ENCODE measurements around the gene RETREG2.

The RETREG2 gene

GRCh38 chr2:219168932-219169331 is 9.1 kb upstream of the RETREG2 start:
- Histone ChIP-seq H3K79me1 (ENCODE audit: low read length) (peaks cover 3% of the 10 kb centered on the region), H3K27me3 (ENCODE audit: insufficient read depth, low read length) (no peaks in the 10 kb centered on the region), H3K18ac (ENCODE audit: low read length) (no peak overlapping the region), H2AK5ac (ENCODE audit: low read length) (no peak overlapping the region), H3K4me2 (ENCODE audit: low read length) (no peak overlapping the region), H3K4me1 (ENCODE audit: control insufficient read depth in 1 of 2, insufficient read depth in 2 of 2, low read length in 2 of 2) (peaks cover 0 to 3% of the 10 kb centered on the region in 2 experiments), H4K91ac (ENCODE audit: low read depth, low read length) (no peak overlapping the region), H4K8ac (ENCODE audit: low read depth, low read length) (no peak overlapping the region), H3K23ac (ENCODE audit: low read length) (no peak overlapping the region), H4K12ac (ENCODE audit: low read depth, low read length) (no peak overlapping the region), H2BK12ac (ENCODE audit: low read length) (no peak overlapping the region), H2BK120ac (ENCODE audit: insufficient read depth, low read length, poor library complexity) (no peak overlapping the region), H3K36me3 (ENCODE audit: control insufficient read depth in 1 of 2, insufficient read depth in 2 of 2, low read length in 2 of 2) (peaks cover 11 to 13% of the 10 kb centered on the region in 2 experiments), H3K9ac (ENCODE audit: low read length) (no peak overlapping the region), H2BK5ac (ENCODE audit: low read depth, low read length, poor library complexity) (no peak overlapping the region), H3K27ac (ENCODE audit: low read depth, low read length) (no peak overlapping the region), H3K79me2 (ENCODE audit: control insufficient read depth, insufficient read depth, low read length, poor library complexity) (no peaks in the 10 kb centered on the region), H2AFZ (ENCODE audit: insufficient read depth, low read length, poor library complexity) (no peak overlapping the region), H3K14ac (ENCODE audit: low read length) (no peak overlapping the region), H3K4ac (ENCODE audit: low read depth, low read length) (no peak overlapping the region), H3K9me3 (ENCODE audit: insufficient read depth, low read depth, low read length) (no peaks in the 10 kb centered on the region), H3K4me3 (ENCODE audit: low read depth, low read length) (no peak overlapping the region)
- no peak for DNase-seq

GRCh38 chr2:219169930-219170654 is 8.0 kb upstream of the RETREG2 start, which contains the start of gene SLC23A3:
Gene SLC23A3, minus strand, starts transcription at chr2:219170029. Its CDS starts 45 bp downstream, at chr2:219169984.
- Histone ChIP-seq H4K12ac (ENCODE audit: low read depth, low read length) (no peak within 1 kb of the TSS), H2BK120ac (ENCODE audit: insufficient read depth, low read length, poor library complexity) (no peak within 1 kb of the TSS), H3K4me2 (ENCODE audit: low read length) (no peak within 1 kb of the TSS), H3K36me3 (ENCODE audit: control insufficient read depth in 1 of 2, insufficient read depth in 2 of 2, low read length in 2 of 2) (peaks cover 14 to 18% of the 10 kb centered on the region in 2 experiments), H3K27me3 (ENCODE audit: insufficient read depth, low read length) (no peaks in the 10 kb centered on the region), H3K79me2 (ENCODE audit: control insufficient read depth, insufficient read depth, low read length, poor library complexity) (no peaks in the 10 kb centered on the region), H3K4me1 (ENCODE audit: control insufficient read depth in 1 of 2, insufficient read depth in 2 of 2, low read length in 2 of 2) (peaks cover 0 to 3% of the 10 kb centered on the region in 2 experiments), H3K27ac (ENCODE audit: low read depth, low read length) (no peak within 1 kb of the TSS), H3K4ac (ENCODE audit: low read depth, low read length) (no peak within 1 kb of the TSS), H4K91ac (ENCODE audit: low read depth, low read length) (no peak within 1 kb of the TSS), H4K8ac (ENCODE audit: low read depth, low read length) (no peak within 1 kb of the TSS), H2BK12ac (ENCODE audit: low read length) (no peak within 1 kb of the TSS), H3K23ac (ENCODE audit: low read length) (no peak within 1 kb of the TSS), H3K9me3 (ENCODE audit: insufficient read depth, low read depth, low read length) (no peaks in the 10 kb centered on the region), H3K14ac (ENCODE audit: low read length) (no peak within 1 kb of the TSS), H3K4me3 (ENCODE audit: low read depth, low read length) (no peak within 1 kb of the TSS), H2AK5ac (ENCODE audit: low read length) (no peak within 1 kb of the TSS), H3K9ac (ENCODE audit: low read length) (no peak within 1 kb of the TSS), H2BK5ac (ENCODE audit: low read depth, low read length, poor library complexity) (no peak within 1 kb of the TSS), H2AFZ (ENCODE audit: insufficient read depth, low read length, poor library complexity) (no peak within 1 kb of the TSS), H3K79me1 (ENCODE audit: low read length) (peaks cover 3% of the 10 kb centered on the region), H3K18ac (ENCODE audit: low read length) (no peak within 1 kb of the TSS)
- no peak for DNase-seq
- WGBS (ENCODE audit: extremely low coverage, insufficient coverage, insufficient read length), result no CpG with 5 or more reads among the region's 10 CpGs

- Histone ChIP-seq H3K4me3 (ENCODE audit: low read depth, low read length) (no peak overlapping the region), H3K79me1 (ENCODE audit: low read length) (peaks cover 4% of the 10 kb centered on the region), H3K36me3 (ENCODE audit: control insufficient read depth in 1 of 2, insufficient read depth in 2 of 2, low read length in 2 of 2) (peaks cover 14 to 18% of the 10 kb centered on the region in 2 experiments), H3K79me2 (ENCODE audit: control insufficient read depth, insufficient read depth, low read length, poor library complexity) (no peaks in the 10 kb centered on the region), H3K9me3 (ENCODE audit: insufficient read depth, low read depth, low read length) (no peaks in the 10 kb centered on the region), H2BK5ac (ENCODE audit: low read depth, low read length, poor library complexity) (no peak overlapping the region), H2AFZ (ENCODE audit: insufficient read depth, low read length, poor library complexity) (no peak overlapping the region), H3K4me2 (ENCODE audit: low read length) (no peak overlapping the region), H4K12ac (ENCODE audit: low read depth, low read length) (no peak overlapping the region), H3K14ac (ENCODE audit: low read length) (no peak overlapping the region), H2BK120ac (ENCODE audit: insufficient read depth, low read length, poor library complexity) (no peak overlapping the region), H2AK5ac (ENCODE audit: low read length) (peak overlapping the region; percentile 76), H4K8ac (ENCODE audit: low read depth, low read length) (peak overlapping the region; percentile 4), H3K9ac (ENCODE audit: low read length) (no peak overlapping the region), H3K27ac (ENCODE audit: low read depth, low read length) (peak overlapping the region; percentile 12), H2BK12ac (ENCODE audit: low read length) (no peak overlapping the region), H3K27me3 (ENCODE audit: insufficient read depth, low read length) (no peaks in the 10 kb centered on the region), H3K4ac (ENCODE audit: low read depth, low read length) (no peak overlapping the region), H3K4me1 (ENCODE audit: control insufficient read depth in 1 of 2, insufficient read depth in 2 of 2, low read length in 2 of 2) (peaks cover 0 to 6% of the 10 kb centered on the region in 2 experiments), H3K23ac (ENCODE audit: low read length) (no peak overlapping the region), H3K18ac (ENCODE audit: low read length) (no peak overlapping the region), H4K91ac (ENCODE audit: low read depth, low read length) (peak overlapping the region; percentile 7)
- WGBS (ENCODE audit: extremely low coverage, insufficient coverage, insufficient read length), result no CpG with 5 or more reads among the region's 6 CpGs
- DNase-seq, result peak; percentile 93 to 97
These were observed 6.8 kb upstream of the RETREG2 start for GRCh38 chr2:219171231-219171651.

GRCh38 chr2:219172231-219173154 is 5.6 kb upstream of the RETREG2 start:
- no peak overlapping the region for H3K18ac ChIP-seq (ENCODE audit: low read length)
- H3K4me2 ChIP-seq (ENCODE audit: low read length), result no peak overlapping the region
- H2AK5ac ChIP-seq (ENCODE audit: low read length), result no peak overlapping the region
- no peak overlapping the region for H4K8ac ChIP-seq (ENCODE audit: low read depth, low read length)
- no peaks in the 10 kb centered on the region for H3K79me2 ChIP-seq (ENCODE audit: control insufficient read depth, insufficient read depth, low read length, poor library complexity)
- H4K91ac ChIP-seq (ENCODE audit: low read depth, low read length), result no peak overlapping the region
- no peak overlapping the region for H3K4me3 ChIP-seq (ENCODE audit: low read depth, low read length)
- no peak overlapping the region for H2BK5ac ChIP-seq (ENCODE audit: low read depth, low read length, poor library complexity)
- no peaks in the 10 kb centered on the region for H3K9me3 ChIP-seq (ENCODE audit: insufficient read depth, low read depth, low read length)
- DNase-seq, result no peak
- H2AFZ ChIP-seq (ENCODE audit: insufficient read depth, low read length, poor library complexity), result no peak overlapping the region
- H2BK120ac ChIP-seq (ENCODE audit: insufficient read depth, low read length, poor library complexity), result no peak overlapping the region
- WGBS (ENCODE audit: extremely low coverage, insufficient coverage, insufficient read length), result no CpG with 5 or more reads among the region's 16 CpGs
- no peaks in the 10 kb centered on the region for H3K27me3 ChIP-seq (ENCODE audit: insufficient read depth, low read length)
- no peak overlapping the region for H4K12ac ChIP-seq (ENCODE audit: low read depth, low read length)
- peaks cover 13% of the 10 kb centered on the region for H3K79me1 ChIP-seq (ENCODE audit: low read length)
- H3K9ac ChIP-seq (ENCODE audit: low read length), result no peak overlapping the region
- H3K23ac ChIP-seq (ENCODE audit: low read length), result no peak overlapping the region
- no peak overlapping the region for H2BK12ac ChIP-seq (ENCODE audit: low read length)
- peaks cover 14 to 18% of the 10 kb centered on the region in 2 experiments for H3K36me3 ChIP-seq (ENCODE audit: control insufficient read depth in 1 of 2, insufficient read depth in 2 of 2, low read length in 2 of 2)
- no peak overlapping the region for H3K4ac ChIP-seq (ENCODE audit: low read depth, low read length)
- no peak overlapping the region for H3K14ac ChIP-seq (ENCODE audit: low read length)
- H3K27ac ChIP-seq (ENCODE audit: low read depth, low read length), result no peak overlapping the region
- H3K4me1 ChIP-seq (ENCODE audit: control insufficient read depth in 1 of 2, insufficient read depth in 2 of 2, low read length in 2 of 2), result peaks cover 0 to 6% of the 10 kb centered on the region in 2 experiments
